ENCODE measurements around the gene TSTD2.

Gene TSTD2

DNA sequence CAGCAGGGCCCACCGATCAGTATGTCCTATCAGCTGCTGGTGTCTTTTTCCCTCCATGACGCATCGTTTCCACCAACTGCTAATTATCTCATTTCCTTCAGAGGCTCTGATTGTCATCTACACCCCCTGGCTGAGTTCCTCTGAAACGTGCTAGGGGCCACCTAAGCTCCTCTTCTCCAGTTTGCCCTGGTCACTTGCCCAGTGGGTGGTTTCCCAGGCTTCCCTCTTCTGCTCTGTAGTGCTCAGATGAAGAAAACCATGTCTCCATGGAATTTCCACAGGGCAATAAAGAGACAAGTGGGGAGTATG, 65.3 kb downstream of the TSTD2 start:
- TF ChIP-seq CTCF (conservative IDR thresholded peaks at IDR 0.05; ENCODE audit: low read depth): no peak
- DNase-seq (ENCODE audit: low spot score): no peak
- CTCF ChIA-PET: interaction anchor here (0.5 to 0.7 kb wide), 2 partner anchors 10 to 108 kb away, joined by 3 read pairs; no protein-coding TSS in a partner anchor
- no peak overlapping the region for H3K27ac ChIP-seq
- POLR2A ChIA-PET (ENCODE audit: low non-redundant PET): no interaction called here

DNA sequence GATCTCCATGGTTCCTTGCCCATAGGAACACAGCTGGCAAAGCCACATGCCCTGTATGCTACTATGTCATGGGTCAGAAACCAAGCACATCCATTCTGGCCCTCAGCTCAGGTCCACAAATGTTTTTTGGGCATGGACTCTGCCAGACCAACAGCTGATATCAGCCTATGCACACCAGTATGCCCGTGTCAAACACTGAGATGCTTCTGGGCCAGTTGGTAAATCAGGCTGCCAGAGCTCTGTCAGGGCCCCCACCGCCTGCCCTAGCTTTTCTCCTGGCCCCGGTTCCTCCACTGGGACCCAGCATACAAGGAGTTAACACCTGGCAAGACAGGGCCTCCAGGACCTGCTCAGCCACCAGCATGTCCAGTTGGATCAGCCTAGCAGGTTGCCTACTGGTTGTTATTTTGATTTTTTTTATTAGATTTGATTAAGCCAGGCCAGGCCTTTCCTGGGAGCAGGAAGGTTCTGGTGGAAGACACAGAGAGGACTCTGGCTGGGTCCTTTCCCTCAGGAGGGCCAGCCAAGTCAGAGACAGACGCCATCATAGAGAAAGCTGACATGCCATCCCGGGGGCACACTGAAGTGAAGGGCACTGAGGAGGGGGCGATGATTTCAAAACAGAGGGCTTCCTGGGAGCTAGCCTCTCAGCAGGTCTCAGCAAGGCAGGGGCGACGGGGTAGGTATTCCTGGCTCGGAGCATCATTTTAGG, 65.8 kb downstream of the TSTD2 start:
- TF ChIP-seq CTCF (conservative IDR thresholded peaks at IDR 0.05; ENCODE audit: low read depth): no peak
- H3K27ac ChIP-seq: no peak overlapping the region
- CTCF ChIA-PET: interaction anchor here (0.5 to 0.7 kb wide), 2 partner anchors 31 to 108 kb away, joined by 3 read pairs; no protein-coding TSS in a partner anchor
- no peak for DNase-seq (ENCODE audit: low spot score)
- POLR2A ChIA-PET (ENCODE audit: low non-redundant PET): no interaction called here

DNA sequence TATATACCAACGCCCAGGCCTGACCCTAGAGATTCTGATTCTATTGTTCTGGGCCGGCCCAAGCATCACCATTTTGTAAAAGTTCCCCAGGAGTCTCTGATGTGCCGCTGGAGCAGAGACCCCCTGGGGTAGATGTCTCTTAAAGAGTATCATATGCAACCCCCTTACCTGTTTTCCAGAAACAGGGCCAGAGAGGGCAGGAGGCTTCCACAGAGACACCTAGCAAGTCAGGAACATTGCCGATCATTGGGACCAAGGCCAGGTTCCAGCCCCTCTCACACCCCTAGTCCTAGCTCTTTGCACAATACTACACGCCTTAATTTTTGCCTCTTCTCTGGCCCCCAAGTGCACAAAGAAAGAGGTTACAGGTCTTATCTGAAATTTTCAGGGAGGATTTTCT, 67.9 kb downstream of the TSTD2 start:
- ChIA-PET POLR2A (ENCODE audit: low non-redundant PET) (no interaction called here), CTCF (no interaction called here)
- TF ChIP-seq CTCF (conservative IDR thresholded peaks at IDR 0.05; ENCODE audit: low read depth): no peak
- no peak overlapping the region for H3K27ac ChIP-seq
- DNase-seq (ENCODE audit: low spot score): no peak

DNA sequence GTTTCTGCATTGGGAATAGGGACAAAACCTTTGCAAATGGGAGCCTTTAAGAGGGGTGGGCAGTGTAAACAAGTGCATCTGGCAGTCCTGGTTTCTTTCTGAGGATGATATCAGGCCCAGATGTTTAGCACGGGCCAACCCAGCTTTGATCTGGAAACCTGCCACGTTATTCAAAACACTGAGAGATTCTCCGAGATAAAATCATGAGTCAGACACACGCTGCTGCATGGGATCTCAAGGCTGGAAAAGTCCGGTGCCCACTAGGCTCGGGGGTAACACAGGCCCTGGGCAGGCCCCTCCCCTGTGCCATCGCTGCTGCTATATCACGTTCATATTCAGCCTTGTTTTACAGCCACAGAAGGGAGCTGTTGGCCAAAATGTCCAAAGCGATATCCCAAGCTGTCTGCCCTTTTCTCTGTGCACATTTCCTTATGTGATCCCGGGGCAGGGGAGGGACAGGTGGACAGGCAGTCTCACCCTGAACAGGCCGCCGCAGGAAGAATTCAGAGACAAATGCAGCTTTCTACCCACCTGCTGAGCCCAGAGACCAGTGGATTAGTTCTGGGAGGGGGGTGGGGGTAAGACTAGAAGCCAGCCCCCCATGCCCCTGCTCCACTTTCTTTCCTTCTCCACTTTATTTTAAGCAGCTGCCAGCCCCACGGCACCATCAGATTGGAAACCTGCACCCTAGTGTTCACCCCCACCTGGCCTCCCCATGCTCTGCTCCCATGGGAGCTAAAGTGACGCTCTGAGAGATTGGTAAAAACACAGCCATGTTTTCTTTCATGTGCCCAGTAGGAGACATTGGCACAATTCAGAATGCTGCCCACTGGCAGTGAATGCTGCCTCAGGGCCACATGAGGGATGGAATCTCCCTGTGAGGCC, 68.6 kb downstream of the TSTD2 start:
- ChIA-PET CTCF (interaction anchor here (0.8 kb wide), 1 partner anchor 33 kb away, joined by 5 read pairs; no protein-coding TSS in a partner anchor), POLR2A (ENCODE audit: low non-redundant PET) (interaction anchor here (0.6 kb wide), 1 partner anchor 114 kb away, joined by 4 read pairs; no protein-coding TSS in a partner anchor)
- no peak overlapping the region for H3K27ac ChIP-seq
- peak; percentile 30 for DNase-seq (ENCODE audit: low spot score)
- no peak for TF ChIP-seq CTCF (conservative IDR thresholded peaks at IDR 0.05; ENCODE audit: low read depth)

GRCh38 chr9:97563458-97564135, 69.6 kb downstream of the TSTD2 start:
- H3K27ac ChIP-seq: no peak overlapping the region
- no peak for TF ChIP-seq CTCF (conservative IDR thresholded peaks at IDR 0.05; ENCODE audit: low read depth)
- ChIA-PET CTCF (interaction anchor here (0.7 kb wide), 1 partner anchor 52 kb away, joined by 5 read pairs; no protein-coding TSS in a partner anchor), POLR2A (ENCODE audit: low non-redundant PET) (no interaction called here)
- DNase-seq (ENCODE audit: low spot score): no peak

DNA sequence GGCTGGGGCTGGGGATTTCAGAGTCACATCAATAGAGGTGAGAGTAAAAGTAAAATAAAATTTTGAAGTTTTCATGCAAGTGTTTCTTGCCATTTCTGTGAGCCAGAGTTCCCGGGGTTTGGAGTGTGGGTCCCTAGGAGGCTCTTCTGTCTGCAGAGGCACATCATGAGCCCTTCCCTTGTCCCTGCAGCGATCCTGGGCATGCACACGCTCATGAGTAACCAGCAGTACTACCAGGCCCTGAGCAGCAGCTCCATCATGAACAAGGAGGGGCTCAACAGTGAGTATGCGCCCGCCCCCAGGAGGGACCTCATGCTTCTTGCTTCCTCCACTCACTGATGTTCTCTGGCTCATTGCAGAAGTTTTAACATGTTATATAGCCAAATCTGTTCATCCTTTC, 70.6 kb downstream of the TSTD2 start:
- no peak for TF ChIP-seq CTCF (conservative IDR thresholded peaks at IDR 0.05; ENCODE audit: low read depth)
- DNase-seq (ENCODE audit: low spot score): no peak
- ChIA-PET POLR2A (ENCODE audit: low non-redundant PET) (no interaction called here), CTCF (interaction anchor here (1.2 kb wide), 1 partner anchor 36 kb away, joined by 7 read pairs; no protein-coding TSS in a partner anchor)
- H3K27ac ChIP-seq: no peak overlapping the region

Measured in RWPE1 (cell line).